ENCODE data around the gene CABYR.

DNA sequence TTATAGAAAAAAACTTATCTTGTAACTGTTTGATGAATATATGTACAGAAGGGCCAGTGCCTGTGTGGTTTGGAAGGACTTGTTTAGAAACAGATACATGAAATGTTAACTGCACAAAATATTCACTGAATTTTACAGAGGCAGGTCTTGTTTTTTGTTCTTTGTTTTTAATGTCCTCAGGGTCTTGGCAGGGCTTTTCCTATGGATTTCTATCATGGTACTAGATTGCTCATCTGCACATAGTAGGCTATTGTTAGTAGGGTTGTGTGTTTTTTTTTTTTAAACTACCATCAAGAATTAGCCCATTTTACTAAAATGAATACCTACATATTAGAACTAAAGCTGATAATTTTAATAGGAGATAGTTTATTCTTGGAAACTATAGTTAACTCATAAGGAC lies 3.5 kb downstream of the CABYR start:
- no peak for TF ChIP-seq CTCF (IDR thresholded peaks at IDR 0.05; ENCODE audit: low read depth, low read length)
- no peak for TF ChIP-seq EZH2phosphoT487 (IDR thresholded peaks at IDR 0.05; ENCODE audit: low read depth)
